Activated gamma-delta T cell treated with anti-CD3 and anti-CD28 coated beads, Interleukin-2, amount 50 U/mL, for 16 hours (primary cell): ENCODE results near the gene HMCN2.

ENCODE experiments used
- DNase-seq: peaks from one replicate; pipeline ENCODE4 v3.0.0-alpha.2; 2020; ENCODE audit warnings: low read depth

Gene HMCN2

GRCh38 chr9:130451509-130452388 is 186.2 kb downstream of the HMCN2 start:
- DNase-seq: no peak

DNA sequence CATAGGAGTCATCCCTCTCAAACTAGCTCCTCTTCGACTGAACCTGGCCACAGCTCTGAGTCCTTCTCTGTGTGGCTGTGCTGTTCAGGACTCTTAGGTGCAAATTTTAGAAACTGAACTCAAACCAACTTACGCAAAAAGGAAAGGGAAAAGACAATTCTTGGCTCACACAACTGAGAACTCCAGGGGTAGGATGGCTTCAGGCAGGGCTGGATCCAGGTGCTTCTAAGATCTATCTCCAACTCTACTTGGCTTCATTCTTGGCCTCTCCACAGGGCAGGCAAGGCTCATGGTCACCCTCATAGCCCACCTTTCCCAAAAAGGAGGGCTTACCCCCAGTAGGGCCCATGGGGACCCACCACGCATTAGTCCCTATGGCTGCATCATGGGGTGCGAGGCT is 187.3 kb downstream of the HMCN2 start:
- DNase-seq: no peak

- no peak for DNase-seq
Measured at GRCh38 chr9:130453487-130453886, 187.9 kb downstream of the HMCN2 start.

DNA sequence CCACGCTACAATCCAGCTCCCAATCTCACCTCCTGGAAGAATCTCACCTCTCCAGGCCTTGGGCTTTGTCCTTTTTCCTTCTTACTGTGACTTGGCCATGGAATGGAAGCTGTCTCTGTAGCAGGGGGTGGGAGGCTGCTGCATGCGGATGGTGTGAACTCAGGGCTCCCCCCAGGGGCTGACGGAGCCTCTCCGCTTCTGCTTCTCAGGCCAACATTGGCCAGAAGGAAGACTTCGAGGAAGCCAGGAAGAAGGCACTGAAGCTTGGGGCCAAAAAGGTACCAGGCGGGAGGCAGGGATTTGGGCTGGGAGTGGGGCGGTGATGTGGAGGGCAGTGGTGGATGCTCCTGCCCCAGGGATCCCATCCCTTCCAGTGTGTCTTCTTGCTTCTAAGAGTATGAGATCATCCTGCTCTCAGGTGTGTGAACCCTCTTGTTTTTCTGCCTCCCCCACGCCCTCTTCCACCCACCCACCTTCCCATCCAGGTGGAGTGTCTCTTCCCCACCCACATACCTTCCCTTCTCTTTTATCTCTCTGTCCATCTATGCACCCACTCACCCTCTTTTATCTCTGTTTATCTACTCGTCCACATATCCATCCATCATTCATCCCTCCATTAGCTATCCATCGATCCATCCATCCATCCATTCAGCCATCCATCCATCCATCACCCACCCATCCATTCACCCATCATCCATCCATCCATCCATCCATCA is 188.7 kb downstream of the HMCN2 start:
- DNase-seq: no peak

GRCh38 chr9:130454812-130455325 is 189.3 kb downstream of the HMCN2 start:
- no peak for DNase-seq

DNA sequence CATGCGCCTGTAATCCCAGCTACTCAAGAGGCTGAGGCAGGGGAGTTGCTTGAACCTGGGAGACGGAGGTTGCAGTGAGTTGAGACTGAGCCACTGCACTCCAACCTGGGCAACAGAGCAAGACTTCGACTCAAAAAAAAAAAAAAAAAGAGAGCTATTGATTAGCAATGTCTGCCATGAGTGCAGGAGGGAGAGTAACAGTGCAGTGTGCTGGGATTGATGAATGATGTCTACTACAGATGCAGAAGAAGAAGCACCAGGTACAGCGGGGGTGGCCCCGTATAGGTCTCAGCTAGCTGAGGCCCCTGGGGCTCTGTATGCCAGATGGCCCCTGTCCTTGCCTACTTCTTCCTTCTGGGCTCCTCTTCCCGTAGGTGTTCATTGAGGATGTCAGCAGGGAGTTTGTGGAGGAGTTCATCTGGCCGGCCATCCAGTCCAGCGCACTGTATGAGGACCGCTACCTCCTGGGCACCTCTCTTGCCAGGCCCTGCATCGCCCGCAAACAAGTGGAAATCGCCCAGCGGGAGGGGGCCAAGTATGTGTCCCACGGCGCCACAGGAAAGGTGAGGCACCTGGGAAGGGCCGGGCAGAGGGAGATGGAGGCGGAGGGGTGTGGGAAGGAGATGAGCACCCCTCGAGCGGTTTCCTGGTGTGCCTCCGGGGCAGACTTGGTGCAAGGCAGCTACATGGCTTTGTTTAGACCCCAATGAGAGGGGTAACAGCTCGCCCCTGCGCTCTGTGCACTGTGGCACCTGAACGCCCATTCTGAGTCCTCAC is 192.7 kb downstream of the HMCN2 start:
- DNase-seq: no peak

GRCh38 chr9:130458804-130459067 is 193.2 kb downstream of the HMCN2 start:
- no peak for DNase-seq

- DNase-seq: no peak
Measured at GRCh38 chr9:130459151-130459550, 193.6 kb downstream of the HMCN2 start.

DNA sequence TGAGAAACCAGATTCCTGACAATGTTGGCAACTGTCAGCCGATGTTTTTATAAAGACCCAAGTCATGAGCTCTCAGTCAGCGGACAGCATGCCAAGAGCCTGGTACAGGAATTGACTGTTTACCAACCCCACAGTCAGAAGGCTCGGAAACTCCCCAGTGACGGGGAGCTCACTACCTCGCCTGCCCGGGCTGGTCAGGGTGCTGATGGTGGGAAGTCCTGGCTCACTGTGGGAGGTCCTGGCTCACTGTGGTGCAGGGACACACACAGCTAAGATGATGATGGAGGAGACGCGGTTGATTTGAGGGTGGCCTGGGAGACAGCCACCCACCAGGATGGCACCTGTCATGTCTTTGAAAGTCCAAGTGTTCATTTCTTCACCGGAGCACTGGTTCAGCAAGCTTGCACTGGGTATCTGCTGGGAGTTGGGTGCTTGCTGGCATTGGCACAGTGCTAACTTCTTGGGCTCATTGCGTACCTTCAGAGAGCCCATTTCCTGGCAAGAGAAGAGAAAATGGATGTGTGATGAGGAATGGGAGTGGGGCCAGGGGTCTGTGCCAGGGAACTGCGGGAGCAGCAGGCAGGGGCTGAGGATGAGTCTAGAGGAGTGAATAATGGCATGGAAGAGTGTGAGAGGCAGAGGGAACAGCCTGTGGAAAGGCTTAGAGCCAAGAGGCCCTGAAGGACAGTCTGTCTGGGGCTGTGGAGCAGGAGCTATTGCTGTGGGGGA is 194.5 kb downstream of the HMCN2 start:
- DNase-seq: no peak

- peak; percentile 54 for DNase-seq
Measured at GRCh38 chr9:130461218-130461630, 195.7 kb downstream of the HMCN2 start.

DNA sequence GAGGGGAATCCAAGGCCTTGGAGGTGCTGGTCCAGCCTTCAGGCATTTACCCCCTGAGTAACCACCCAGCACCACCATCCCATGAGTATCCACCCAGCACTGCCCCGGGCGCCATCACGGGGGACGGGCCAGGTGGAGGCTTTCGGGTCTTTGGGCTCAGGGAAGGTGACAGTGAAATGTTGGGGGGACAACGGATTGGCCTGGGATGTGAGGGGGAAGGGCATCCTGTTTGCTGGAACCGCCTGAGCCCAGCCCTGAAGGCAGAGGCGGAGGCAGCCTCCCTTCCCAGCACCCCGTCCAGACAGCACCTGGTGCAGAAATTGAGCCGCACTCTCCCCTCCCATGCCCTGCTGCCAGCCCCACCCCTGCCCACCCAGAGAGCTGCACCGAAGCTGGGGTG is 196.2 kb downstream of the HMCN2 start:
- no peak for DNase-seq

DNA sequence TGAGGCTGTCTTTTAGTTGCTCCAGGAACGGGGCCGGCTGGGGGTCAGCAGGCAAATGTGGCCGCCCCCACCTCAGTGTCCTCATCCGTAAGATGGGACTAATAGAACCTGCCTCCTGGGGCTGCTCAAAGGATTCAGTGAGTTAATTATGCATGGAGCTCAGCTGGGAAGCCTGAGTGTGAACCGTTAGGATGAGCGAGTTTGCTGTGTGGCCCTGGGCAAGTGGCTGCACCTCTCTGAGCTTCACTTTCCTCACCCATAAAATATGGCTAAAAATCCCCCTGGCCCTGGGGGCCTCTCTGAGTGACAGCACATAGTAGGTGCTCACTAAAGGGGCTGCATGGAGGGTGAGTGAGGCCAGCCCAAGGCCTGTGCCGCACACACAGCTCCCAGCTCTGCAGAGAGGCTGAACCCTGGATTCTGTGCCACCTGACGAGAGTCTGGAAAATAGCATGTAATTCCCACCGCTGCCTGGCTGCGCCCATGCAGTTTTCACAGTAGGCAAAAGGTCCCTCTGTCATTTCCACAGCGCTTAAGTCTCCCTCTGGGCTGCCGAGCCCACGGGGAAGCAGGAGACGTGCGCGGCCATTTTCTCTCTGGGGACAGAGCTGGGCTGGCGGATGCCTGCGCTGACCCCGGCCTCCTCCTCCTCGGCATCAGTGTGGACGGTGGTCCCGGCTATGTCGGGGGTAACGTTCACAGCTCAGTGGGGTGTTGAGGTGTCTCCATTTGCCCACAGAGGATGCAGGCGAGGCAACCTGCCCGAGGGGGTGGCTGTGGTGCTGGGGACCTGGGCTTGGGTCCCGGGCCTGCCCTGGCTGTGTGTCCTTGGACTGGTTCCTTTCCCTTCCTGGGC is 197.4 kb downstream of the HMCN2 start:
- no peak for DNase-seq

GRCh38 chr9:130463763-130464745 is 198.5 kb downstream of the HMCN2 start:
- DNase-seq: no peak

GRCh38 chr9:130465383-130466096 is 200.0 kb downstream of the HMCN2 start:
- DNase-seq: no peak

GRCh38 chr9:130466537-130467217 is 201.1 kb downstream of the HMCN2 start:
- no peak for DNase-seq

DNA sequence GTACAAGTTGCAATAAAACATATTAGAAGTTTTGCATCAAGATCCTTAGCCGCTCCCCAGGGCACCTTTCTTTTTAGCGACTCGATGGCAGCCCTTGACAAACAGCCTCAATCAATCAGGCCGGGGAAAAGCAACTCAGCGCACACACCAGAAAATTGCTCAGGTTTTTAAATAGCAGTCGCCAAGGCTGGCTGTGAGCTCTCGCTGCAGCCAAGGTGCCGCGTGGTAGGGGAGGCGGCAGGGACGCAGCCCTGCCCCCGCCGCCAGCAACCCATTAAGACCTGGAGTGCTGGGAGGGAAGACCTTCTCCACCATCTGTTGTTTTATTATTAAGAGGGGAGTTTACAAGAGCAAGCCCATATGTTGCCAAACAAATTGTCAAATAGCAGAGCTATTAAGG is 201.8 kb downstream of the HMCN2 start:
- DNase-seq: no peak

DNA sequence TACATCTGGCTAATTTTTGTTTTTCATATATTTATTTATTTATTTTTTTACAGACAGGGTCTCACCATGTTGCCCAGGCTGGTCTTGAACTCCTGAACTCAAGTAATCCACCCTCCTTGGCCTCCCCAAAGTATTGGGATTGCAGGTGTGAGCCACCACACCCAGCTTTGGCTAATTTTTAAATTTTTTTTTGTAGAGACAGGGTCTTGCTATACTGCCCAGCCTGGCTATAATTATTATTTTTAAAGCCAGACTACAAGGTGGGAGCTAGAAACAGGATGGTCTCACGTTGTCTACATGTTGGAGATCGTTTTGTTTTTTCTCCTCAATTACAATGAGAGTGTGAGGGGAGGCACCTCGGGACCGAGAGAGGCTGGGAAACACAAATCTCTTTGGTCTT is 203.0 kb downstream of the HMCN2 start:
- DNase-seq: no peak

DNA sequence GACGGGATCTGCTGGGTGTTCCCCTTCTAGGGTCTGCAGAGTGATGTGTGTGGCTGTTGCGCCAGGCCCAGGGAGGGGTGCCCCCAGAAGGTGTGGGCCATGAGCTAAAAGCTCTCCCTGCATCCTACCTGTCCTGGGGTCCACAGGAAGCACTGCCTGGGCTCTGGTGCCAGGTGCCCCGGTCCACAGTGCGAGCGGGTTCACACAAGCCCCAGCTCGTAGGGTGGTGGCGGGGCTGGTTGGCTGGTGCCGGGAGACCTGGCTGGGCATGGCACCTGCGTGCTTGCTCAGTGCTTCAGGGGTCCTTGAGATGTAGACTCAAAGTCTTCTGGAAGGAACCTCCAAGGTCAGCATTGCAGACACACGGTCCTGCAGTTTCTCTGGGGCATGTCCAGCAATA is 204.7 kb downstream of the HMCN2 start:
- no peak for DNase-seq

DNA sequence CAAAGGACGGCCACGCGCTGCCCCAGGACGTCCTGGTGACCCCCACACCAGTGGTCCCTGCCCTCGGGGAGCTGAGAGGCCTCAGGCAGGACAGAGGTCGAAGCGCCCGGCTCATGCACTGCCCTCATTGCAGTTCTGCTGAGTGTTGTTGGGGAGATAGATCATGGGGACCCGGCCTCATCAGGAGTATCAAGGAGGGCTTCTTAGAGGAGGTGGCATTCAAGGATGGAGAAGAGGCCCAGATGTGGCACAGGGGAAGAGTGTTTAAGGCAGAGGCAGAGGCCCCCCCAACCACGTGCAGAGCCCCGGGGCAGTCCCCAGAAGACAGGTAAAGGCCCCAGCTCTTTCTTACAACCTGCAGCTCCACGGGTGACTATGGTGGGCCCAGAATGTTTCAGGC is 205.4 kb downstream of the HMCN2 start:
- DNase-seq: no peak
